Uterus (tissue), 2 donors: ENCODE results near the gene BRICD5.

Experiments used
- CTCF ChIP-seq, 4 experiments: fragments of 200-600 bp in 2 of 4; fragments of 450-650 bp in 2 of 4; sonication (generic) in 2 of 4; IDR thresholded peaks; one replicate each; pipeline ENCODE4 v1.5.1; 2016 to 2019; ENCODE audit warnings: antibody characterized with exemption in 4 of 4, mild to moderate bottlenecking in 2 of 4, moderate library complexity in 1 of 4
- POLR2A ChIP-seq, 2 donors: fragments of 450-650 bp; IDR thresholded peaks; one replicate each; pipeline ENCODE4 v1.6.1; 2016; ENCODE audit warnings: antibody characterized with exemption in 2 of 2, mild to moderate bottlenecking in 1 of 2, moderate library complexity in 1 of 2

GRCh38 chr16:2244926-2245795 lies 34.5 kb upstream of the BRICD5 start:
- TF ChIP-seq CTCF (IDR thresholded peaks at IDR 0.05): no peak
- no peak for TF ChIP-seq POLR2A (IDR thresholded peaks at IDR 0.05)
